Type B pancreatic cell (in vitro differentiated cells): Measurements from ENCODE around the gene ZNF460. TPM values are rescaled to one million over a fixed set of nuclear protein-coding genes. Genes with fewer than 3 reads are reported as not detected.
A peak's percentile ranks its signal among the peaks of the same experiment; 100 is the strongest.

Source experiments
- DNase-seq: peaks from one replicate; pipeline ENCODE4 v3.0.0; 2021; ENCODE audit warnings: mixed read lengths; ENCODE audit not compliant: unreplicated experiment; ENCODE audit errors: extremely low spot score
- H3K27ac Mint-ChIP-seq: 2 replicates; pipeline ENCODE4 v1.8.0; 2021; ENCODE audit warnings: mild to moderate bottlenecking, mixed read lengths
- H3K27me3 Mint-ChIP-seq: 2 replicates; pipeline ENCODE4 v1.8.0; 2021; ENCODE audit warnings: mixed read lengths
- H3K36me3 Mint-ChIP-seq: 2 replicates; pipeline ENCODE4 v1.8.0; 2021; ENCODE audit warnings: mixed read lengths
- H3K4me1 Mint-ChIP-seq: one replicate; pipeline ENCODE4 v1.8.0; 2021; ENCODE audit warnings: mixed read lengths; ENCODE audit not compliant: unreplicated experiment
- H3K4me3 Mint-ChIP-seq: 2 replicates; pipeline ENCODE4 v1.8.0; 2021; ENCODE audit warnings: mild to moderate bottlenecking, mixed read lengths
- H3K9me3 Mint-ChIP-seq: 2 replicates; pipeline ENCODE4 v1.8.0; 2021; ENCODE audit warnings: mixed read lengths
- CTCF ChIP-seq: fragments of 200-600 bp; sonication (generic); conservative IDR thresholded peaks from 2 replicates; pipeline ENCODE4 v1.5.0; 2021; ENCODE audit warnings: antibody characterized with exemption, mild to moderate bottlenecking
- total RNA-seq: library from RNA; stranded (reverse); gene quantifications from 2 replicates; pipeline ENCODE4 v1.2.1, GENCODE V29; 2021; ENCODE audit warnings: low replicate concordance

The ZNF460 gene
- total RNA-seq, 1 donor from 2014 or later, result 58.4 TPM

DNA sequence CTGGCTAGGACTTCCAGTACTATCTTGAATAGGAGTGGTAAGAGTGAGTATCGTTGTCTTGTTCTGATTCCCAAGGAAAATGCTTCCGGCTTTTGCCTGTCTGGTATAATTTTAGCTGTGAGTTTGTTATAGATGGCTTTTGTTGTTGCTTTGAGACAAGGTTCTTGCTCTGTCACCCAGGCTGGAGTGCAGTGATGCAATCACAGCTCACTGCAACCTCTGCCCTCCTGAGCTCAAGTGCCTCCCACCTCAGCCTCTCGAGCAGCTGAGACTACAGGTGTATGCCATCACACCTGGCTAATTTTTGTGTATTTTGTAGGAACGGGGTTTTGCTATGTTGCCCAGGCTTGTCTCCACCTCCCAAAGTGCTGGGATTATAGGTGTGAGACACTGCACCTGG lies 33.9 kb downstream of the ZNF460 start:
- H3K9me3 Mint-ChIP-seq, result peaks cover 4% of the 10 kb centered on the region

GRCh38 chr19:57317503-57317902 lies 37.2 kb downstream of the ZNF460 start:
- H3K4me3 Mint-ChIP-seq, result no peak overlapping the region
- no peak for DNase-seq

More for the DNA sequence above, 33.9 kb downstream of the ZNF460 start:
- peaks cover 64% of the 10 kb centered on the region for H3K27me3 Mint-ChIP-seq
- no peaks in the 10 kb centered on the region for H3K4me1 Mint-ChIP-seq
- no peak for TF ChIP-seq CTCF
- H3K4me3 Mint-ChIP-seq, result no peak overlapping the region
- H3K36me3 Mint-ChIP-seq, result peaks cover 4% of the 10 kb centered on the region
- no peak overlapping the region for H3K27ac Mint-ChIP-seq
- no peak for DNase-seq

GRCh38 chr19:57319869-57320179 lies 39.5 kb downstream of the ZNF460 start:
- Mint-ChIP-seq H3K27me3 (peaks cover 28% of the 10 kb centered on the region), H3K4me1 (peaks cover 17% of the 10 kb centered on the region), H3K36me3 (peaks cover 6% of the 10 kb centered on the region), H3K9me3 (no peaks in the 10 kb centered on the region), H3K4me3 (peak overlapping the region; percentile 89), H3K27ac (peak overlapping the region; percentile 97)
- no peak for TF ChIP-seq CTCF
- no peak for DNase-seq

More at GRCh38 chr19:57317503-57317902, 37.2 kb downstream of the ZNF460 start:
- Mint-ChIP-seq H3K27me3 (peaks cover 51% of the 10 kb centered on the region), H3K36me3 (no peaks in the 10 kb centered on the region), H3K9me3 (no peaks in the 10 kb centered on the region), H3K4me1 (peaks cover 13% of the 10 kb centered on the region), H3K27ac (no peak overlapping the region)
- TF ChIP-seq CTCF, result no peak

DNA sequence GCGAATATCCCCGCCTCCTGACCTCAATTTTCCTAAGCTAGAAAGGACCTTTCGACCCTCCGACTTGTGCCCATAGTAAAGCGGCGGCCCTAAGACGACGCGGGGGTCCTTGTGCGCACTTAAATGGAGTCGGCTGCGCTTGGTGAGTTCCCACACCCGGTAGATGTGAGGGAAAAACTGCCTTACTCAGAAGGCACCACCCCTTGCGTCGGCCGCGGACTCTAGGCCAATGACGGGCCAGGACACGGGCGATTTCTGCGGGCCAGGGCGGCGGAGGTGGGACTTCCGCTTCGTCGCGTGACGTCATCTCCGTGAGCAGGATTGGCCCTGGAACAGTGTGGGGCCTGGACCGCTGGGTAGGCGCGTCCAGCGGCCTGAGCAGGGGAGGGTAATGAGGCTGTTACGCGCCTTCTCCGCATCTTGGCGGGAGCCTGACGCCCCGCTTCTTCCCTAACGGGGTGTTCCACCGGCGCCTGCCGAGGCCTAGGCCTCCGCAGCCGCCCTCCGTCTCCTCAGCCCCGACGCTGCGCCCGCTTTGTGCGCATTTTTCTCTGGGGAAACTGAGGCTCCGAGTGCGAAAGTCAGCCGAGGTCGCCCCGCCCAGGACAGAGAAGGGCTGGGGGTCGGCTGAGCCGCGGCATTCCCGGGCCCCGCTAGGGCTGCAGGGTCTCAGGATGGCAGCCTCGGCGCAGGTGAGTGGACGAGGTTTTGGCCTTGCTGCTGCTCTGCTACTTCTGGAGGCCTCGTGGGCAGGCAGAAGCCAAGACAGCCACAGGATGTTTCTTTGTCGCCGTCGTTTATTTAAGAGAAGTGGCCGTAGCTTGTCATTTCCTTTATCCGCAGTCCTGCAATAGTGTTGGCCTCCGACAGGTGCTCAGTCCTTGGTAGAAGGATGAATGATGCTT lies 40.1 kb downstream of the ZNF460 start, which contains the start of gene ZNF543:
Gene ZNF543 (plus strand): TSS at position 293 of the 905 bp plus-strand sequence. CDS start 382 bp downstream, at position 675.
- no peak for TF ChIP-seq CTCF
- peaks cover 9% of the 10 kb centered on the region for H3K36me3 Mint-ChIP-seq
- H3K27me3 Mint-ChIP-seq, result peaks cover 22% of the 10 kb centered on the region
- H3K4me3 Mint-ChIP-seq, result peak within 1 kb of the TSS; percentile 89
- H3K4me1 Mint-ChIP-seq, result peaks cover 17% of the 10 kb centered on the region
- peak; percentile 95 for DNase-seq
- no peaks in the 10 kb centered on the region for H3K9me3 Mint-ChIP-seq
- peak within 1 kb of the TSS; percentile 97 for H3K27ac Mint-ChIP-seq

- DNase-seq, result no peak
- peaks cover 17% of the 10 kb centered on the region for H3K4me1 Mint-ChIP-seq
- peak overlapping the region; percentile 89 for H3K4me3 Mint-ChIP-seq
- no peaks in the 10 kb centered on the region for H3K9me3 Mint-ChIP-seq
- no peak for TF ChIP-seq CTCF
- peaks cover 9% of the 10 kb centered on the region for H3K36me3 Mint-ChIP-seq
- peaks cover 15% of the 10 kb centered on the region for H3K27me3 Mint-ChIP-seq
- H3K27ac Mint-ChIP-seq, result peak overlapping the region; percentile 97
These were observed 40.8 kb downstream of the ZNF460 start for GRCh38 chr19:57321116-57321515.
